ENCODE results near the gene IRS2. TPM values are rescaled to one million over a fixed set of nuclear protein-coding genes. Genes with fewer than 3 reads are reported as not detected.

IRS2 gene
- total RNA-seq, 1 experiment from 2014 or later: 9.2 TPM

DNA sequence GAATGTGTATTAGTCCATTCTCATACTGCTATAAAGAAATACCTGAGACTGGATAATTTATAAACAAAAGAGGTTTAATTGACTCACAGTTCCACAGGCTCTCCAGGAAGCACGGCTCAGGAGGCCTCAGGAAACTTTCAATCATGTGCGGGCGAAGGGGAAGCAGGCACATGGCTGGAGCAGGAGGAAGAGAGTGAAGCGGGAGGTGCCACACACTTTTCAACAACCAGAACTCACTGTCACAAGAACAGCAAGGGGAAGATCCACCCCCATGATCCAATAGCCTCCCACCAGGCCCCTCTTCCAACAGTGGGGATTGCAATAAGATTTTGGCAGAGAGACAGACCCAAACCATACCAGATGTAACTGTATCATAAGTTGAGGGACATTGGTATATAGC lies 72.7 kb downstream of the IRS2 start:
- intact Hi-C loops (cut with micrococcal nuclease): no loop called here
- BruUV-seq (replicated peaks): no TSS peak
- no peak for TF ChIP-seq ZFX (IDR thresholded peaks at IDR 0.05)
- no peak for TF ChIP-seq ZNF274 (IDR thresholded peaks at IDR 0.05; ENCODE audit: low read depth, low read length)
- TF ChIP-seq, protein P1, sequence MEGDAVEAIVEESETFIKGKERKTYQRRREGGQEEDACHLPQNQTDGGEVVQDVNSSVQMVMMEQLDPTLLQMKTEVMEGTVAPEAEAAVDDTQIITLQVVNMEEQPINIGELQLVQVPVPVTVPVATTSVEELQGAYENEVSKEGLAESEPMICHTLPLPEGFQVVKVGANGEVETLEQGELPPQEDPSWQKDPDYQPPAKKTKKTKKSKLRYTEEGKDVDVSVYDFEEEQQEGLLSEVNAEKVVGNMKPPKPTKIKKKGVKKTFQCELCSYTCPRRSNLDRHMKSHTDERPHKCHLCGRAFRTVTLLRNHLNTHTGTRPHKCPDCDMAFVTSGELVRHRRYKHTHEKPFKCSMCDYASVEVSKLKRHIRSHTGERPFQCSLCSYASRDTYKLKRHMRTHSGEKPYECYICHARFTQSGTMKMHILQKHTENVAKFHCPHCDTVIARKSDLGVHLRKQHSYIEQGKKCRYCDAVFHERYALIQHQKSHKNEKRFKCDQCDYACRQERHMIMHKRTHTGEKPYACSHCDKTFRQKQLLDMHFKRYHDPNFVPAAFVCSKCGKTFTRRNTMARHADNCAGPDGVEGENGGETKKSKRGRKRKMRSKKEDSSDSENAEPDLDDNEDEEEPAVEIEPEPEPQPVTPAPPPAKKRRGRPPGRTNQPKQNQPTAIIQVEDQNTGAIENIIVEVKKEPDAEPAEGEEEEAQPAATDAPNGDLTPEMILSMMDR (IDR thresholded peaks at IDR 0.05 in 2 of 3, conservative IDR thresholded peaks at IDR 0.05 in 1 of 3; ENCODE audit: borderline replicate concordance in 1 of 3, insufficient read depth in 1 of 3, low read depth in 2 of 3, low read length in 2 of 3): no peak
- TF ChIP-seq CBX3 (IDR thresholded peaks at IDR 0.05; ENCODE audit: low read depth): no peak
- TF ChIP-seq SIN3A (IDR thresholded peaks at IDR 0.05; ENCODE audit: low read depth): no peak
- no peak for TF ChIP-seq CEBPB (IDR thresholded peaks at IDR 0.05; ENCODE audit: low read depth)
- no peak for TF ChIP-seq EZH2 (IDR thresholded peaks at IDR 0.05)
- no peak for TF ChIP-seq SP1 (IDR thresholded peaks at IDR 0.05; ENCODE audit: low read depth)
- TF ChIP-seq TCF7L2 (IDR thresholded peaks at IDR 0.05; ENCODE audit: borderline replicate concordance, extremely low read depth, insufficient read depth, insufficient read length): no peak
- no peak for TF ChIP-seq POLR2AphosphoS5 (IDR thresholded peaks at IDR 0.05; ENCODE audit: low read depth, low read length)
- no peak for TF ChIP-seq YY1 (IDR thresholded peaks at IDR 0.05; ENCODE audit: extremely low read depth, insufficient replicate concordance, low read depth, low read length)
- no peak for TF ChIP-seq ELF1 (IDR thresholded peaks at IDR 0.05; ENCODE audit: borderline replicate concordance, low read depth)
- TF ChIP-seq, protein P2, sequence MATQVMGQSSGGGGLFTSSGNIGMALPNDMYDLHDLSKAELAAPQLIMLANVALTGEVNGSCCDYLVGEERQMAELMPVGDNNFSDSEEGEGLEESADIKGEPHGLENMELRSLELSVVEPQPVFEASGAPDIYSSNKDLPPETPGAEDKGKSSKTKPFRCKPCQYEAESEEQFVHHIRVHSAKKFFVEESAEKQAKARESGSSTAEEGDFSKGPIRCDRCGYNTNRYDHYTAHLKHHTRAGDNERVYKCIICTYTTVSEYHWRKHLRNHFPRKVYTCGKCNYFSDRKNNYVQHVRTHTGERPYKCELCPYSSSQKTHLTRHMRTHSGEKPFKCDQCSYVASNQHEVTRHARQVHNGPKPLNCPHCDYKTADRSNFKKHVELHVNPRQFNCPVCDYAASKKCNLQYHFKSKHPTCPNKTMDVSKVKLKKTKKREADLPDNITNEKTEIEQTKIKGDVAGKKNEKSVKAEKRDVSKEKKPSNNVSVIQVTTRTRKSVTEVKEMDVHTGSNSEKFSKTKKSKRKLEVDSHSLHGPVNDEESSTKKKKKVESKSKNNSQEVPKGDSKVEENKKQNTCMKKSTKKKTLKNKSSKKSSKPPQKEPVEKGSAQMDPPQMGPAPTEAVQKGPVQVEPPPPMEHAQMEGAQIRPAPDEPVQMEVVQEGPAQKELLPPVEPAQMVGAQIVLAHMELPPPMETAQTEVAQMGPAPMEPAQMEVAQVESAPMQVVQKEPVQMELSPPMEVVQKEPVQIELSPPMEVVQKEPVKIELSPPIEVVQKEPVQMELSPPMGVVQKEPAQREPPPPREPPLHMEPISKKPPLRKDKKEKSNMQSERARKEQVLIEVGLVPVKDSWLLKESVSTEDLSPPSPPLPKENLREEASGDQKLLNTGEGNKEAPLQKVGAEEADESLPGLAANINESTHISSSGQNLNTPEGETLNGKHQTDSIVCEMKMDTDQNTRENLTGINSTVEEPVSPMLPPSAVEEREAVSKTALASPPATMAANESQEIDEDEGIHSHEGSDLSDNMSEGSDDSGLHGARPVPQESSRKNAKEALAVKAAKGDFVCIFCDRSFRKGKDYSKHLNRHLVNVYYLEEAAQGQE (IDR thresholded peaks at IDR 0.05; ENCODE audit: low read depth): no peak

More for the DNA sequence above, 72.7 kb downstream of the IRS2 start:
- no peaks in the 10 kb centered on the region for H3K9me3 ChIP-seq (ENCODE audit: control insufficient read depth in 1 of 2, insufficient read depth in 1 of 2, low read depth in 1 of 2, low read length in 2 of 2)
- no peak overlapping the region for H3K4me3 ChIP-seq (replicated peaks in 1 of 2; ENCODE audit: low read depth in 1 of 2, low read length in 2 of 2)
- ChIA-PET RAD21 (ENCODE audit: low non-redundant PET in 1 of 2, low total read pairs in 2 of 2, uncharacterized antibody in 2 of 2, unreplicated experiment in 2 of 2) (no interaction called here), CTCF (no interaction called here), POLR2A (interaction anchor here (0.7 kb wide), 1 partner anchor 13 kb away, joined by 6 read pairs; no protein-coding TSS in a partner anchor)
- H3K9ac ChIP-seq (ENCODE audit: low read length): no peak overlapping the region
- no peaks in the 10 kb centered on the region for H4K20me1 ChIP-seq (ENCODE audit: insufficient read depth)
- no peak for ATAC-seq
- H3K79me2 ChIP-seq (ENCODE audit: insufficient read depth, low read length): no peaks in the 10 kb centered on the region
- no peaks in the 10 kb centered on the region for H3K27me3 ChIP-seq (ENCODE audit: insufficient read depth, low read length)
- no peaks in the 10 kb centered on the region for H3K36me3 ChIP-seq (ENCODE audit: control insufficient read depth in 1 of 2, insufficient read depth in 2 of 2, low read length in 2 of 2)
- H3K4me1 ChIP-seq (ENCODE audit: control insufficient read depth in 1 of 2, insufficient read depth in 2 of 2, low read length in 2 of 2): no peaks in the 10 kb centered on the region
- no peaks in the 10 kb centered on the region for H3K9me2 ChIP-seq (ENCODE audit: insufficient read depth)
- no peak for DNase-seq (ENCODE audit: low read depth, low spot score)
- no peak overlapping the region for H2AFZ ChIP-seq (ENCODE audit: low read depth, low read length, poor library complexity, severe bottlenecking)
- no peak overlapping the region for H3K4me2 ChIP-seq (ENCODE audit: low read length)
- H3K27ac ChIP-seq (ENCODE audit: low read depth, low read length): no peak overlapping the region
